Measurements from ENCODE around the gene LSP1. TPM values are rescaled to one million over a fixed set of nuclear protein-coding genes. Genes with fewer than 3 reads are reported as not detected.

Gene LSP1
- total RNA-seq, 1 donor from 2014 or later = 303 TPM

DNA sequence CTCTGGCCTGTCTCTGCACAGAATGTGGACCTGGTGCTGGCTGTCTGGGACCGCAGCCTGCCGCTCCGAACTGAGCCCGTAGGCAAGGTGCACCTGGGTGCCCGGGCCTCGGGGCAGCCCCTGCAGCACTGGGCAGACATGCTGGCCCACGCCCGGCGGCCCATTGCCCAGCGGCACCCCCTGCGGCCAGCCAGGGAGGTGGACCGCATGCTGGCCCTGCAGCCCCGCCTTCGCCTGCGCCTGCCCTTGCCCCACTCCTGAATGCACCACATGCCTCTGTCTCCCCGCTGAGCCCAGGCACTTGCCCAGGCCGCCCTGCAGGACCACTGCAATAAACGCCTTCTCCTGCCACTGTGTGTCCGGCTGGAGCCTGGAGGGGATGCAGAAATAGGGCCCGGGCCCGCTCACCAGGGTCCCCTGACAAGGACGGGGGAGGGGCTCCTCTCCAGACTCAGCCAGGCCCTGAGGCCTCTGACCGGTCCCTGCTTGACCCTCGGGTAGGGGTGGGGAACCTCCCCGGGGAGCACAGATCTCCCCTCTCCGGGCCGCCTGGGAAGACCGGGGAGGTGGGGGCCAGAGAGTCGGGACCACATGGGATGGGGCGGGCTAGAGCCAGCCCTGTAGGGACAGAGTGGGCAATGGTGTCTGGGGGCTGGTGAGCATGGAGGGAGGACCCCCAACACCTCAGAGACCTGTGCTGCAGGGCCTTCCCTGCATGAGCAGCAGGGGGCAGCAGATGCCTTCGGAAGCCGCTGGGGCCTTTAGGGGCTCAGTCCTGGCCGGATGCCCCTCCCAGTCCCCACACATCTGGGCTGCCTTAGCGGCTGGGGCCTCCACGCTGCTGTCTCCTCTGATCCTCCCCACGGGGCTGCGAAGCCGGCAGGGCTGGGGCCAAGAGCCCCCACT lies 15.5 kb upstream of the LSP1 start:
- Mint-ChIP-seq H3K9me3 (no peaks in the 10 kb centered on the region), H3K27ac (no peak overlapping the region), H3K27me3 (peaks cover 3% of the 10 kb centered on the region), H3K36me3 (ENCODE audit: low read depth) (no peaks in the 10 kb centered on the region), H3K4me3 (no peak overlapping the region), H3K4me1 (peaks cover 5% of the 10 kb centered on the region)
- peak; percentile 93 for DNase-seq
- intact Hi-C loops (cut with micrococcal nuclease) = loop anchor here (1.0 to 2.0 kb wide), 2 partner anchors 51 to 81 kb away; no protein-coding TSS in a partner anchor

DNA sequence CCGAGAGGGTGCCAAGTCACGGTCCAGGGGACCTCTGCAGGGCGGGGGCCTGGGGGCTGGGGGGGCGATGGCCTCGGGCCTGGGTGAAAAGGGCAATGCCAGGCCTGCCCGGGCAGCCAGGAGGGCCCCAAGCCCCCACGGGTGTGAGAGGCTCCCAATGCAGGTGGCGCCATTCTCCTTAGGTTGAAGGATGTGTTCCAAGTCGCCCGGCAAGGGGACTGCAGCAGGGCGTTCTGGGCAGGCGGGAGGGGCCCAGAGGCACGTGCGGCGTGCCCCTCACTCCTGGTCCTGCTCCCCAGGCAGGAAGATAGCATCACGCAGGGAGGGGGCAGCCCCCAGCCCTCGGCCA lies 14.8 kb upstream of the LSP1 start:
- Mint-ChIP-seq H3K27ac (no peak overlapping the region), H3K9me3 (no peaks in the 10 kb centered on the region), H3K4me1 (peaks cover 7% of the 10 kb centered on the region), H3K4me3 (no peak overlapping the region), H3K36me3 (ENCODE audit: low read depth) (no peaks in the 10 kb centered on the region), H3K27me3 (peaks cover 3% of the 10 kb centered on the region)
- intact Hi-C loops (cut with micrococcal nuclease) = no loop called here
- DNase-seq = no peak

DNA sequence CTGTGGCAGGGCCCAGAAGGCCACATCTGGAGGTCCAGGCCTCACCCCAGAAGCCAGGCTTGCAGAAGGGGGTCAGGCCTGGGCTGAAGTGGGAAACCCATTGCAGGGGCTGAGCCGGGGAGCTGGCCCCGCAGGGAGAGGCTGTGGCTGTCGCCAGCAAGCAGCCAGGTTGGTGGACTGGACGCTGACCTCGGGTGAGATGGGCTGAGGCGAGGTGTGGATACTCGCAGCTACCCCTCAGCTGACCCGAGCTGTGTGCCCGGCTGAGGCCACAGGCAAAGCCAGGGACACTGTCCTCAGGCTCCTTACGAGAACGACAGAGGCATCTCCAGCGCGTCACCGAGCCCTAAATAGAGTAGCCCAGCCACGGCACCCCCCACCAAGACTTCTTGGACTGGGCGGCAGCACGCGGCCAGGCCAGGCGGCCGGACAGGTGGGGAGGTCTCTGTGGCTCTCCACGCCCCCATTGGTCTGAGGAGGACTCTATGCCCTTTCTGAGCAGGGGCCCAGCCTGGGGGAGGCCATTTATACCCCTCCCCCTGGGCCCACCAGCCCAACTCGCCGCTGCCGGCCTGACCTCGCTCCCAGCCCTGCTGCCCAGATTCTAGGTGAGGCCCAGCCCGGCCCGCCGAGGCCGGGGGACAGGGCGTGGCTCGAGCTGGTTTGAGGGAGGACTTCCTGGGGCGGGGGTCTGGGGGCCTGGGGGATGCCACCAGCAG lies 14.3 kb upstream of the LSP1 start, which contains the start of gene TNNI2:
Gene TNNI2, plus strand, starts transcription at position 556 of the 719 bp plus-strand sequence. CDS start 716 bp downstream, outside the sequence.
- Mint-ChIP-seq H3K9me3 (no peaks in the 10 kb centered on the region), H3K27ac (peak within 1 kb of the TSS; percentile 37), H3K4me1 (peaks cover 12% of the 10 kb centered on the region), H3K36me3 (ENCODE audit: low read depth) (no peaks in the 10 kb centered on the region), H3K4me3 (no peak within 1 kb of the TSS), H3K27me3 (no peaks in the 10 kb centered on the region)
- intact Hi-C loops (cut with micrococcal nuclease) = no loop called here
- DNase-seq = no peak

DNA sequence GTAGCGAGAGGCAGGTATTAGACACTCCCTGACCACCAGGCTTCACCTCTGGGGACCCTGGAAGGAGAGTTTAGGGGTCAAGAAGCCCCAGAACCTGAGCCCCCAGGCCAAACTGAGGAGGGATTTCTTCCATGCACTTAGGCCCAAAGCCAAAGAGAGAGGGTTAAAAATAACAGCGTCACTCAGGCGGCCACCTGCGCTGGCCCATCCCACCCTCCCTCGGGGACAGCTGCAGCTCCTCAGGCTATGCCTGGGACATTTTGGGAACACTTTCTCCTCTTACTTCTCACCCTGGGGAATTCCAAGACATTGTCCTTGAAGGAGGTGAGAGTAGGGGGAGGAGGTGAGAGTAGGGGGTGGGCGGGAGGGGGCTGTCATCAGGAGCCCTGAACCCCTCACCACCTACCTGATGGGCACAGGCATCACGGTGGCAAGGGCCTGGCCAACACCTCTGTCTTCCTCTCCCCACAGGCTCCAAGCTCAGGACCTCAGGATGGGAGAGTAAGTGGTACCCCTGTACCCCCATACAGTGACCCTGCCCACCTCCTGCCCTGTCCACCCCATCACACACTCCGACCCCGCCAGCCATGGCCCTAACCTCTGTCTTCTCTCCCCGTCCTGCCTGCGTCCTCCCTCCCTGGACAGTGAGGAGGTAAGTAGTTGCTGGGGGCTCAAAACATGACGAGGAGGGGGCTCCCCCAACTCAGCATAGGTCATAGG lies 13.5 kb upstream of the LSP1 start:
- Mint-ChIP-seq H3K9me3 (no peaks in the 10 kb centered on the region), H3K4me1 (peaks cover 19% of the 10 kb centered on the region), H3K36me3 (ENCODE audit: low read depth) (no peaks in the 10 kb centered on the region), H3K4me3 (no peak overlapping the region), H3K27me3 (no peaks in the 10 kb centered on the region), H3K27ac (peak overlapping the region; percentile 37)
- no peak for DNase-seq
- intact Hi-C loops (cut with micrococcal nuclease) = no loop called here

DNA sequence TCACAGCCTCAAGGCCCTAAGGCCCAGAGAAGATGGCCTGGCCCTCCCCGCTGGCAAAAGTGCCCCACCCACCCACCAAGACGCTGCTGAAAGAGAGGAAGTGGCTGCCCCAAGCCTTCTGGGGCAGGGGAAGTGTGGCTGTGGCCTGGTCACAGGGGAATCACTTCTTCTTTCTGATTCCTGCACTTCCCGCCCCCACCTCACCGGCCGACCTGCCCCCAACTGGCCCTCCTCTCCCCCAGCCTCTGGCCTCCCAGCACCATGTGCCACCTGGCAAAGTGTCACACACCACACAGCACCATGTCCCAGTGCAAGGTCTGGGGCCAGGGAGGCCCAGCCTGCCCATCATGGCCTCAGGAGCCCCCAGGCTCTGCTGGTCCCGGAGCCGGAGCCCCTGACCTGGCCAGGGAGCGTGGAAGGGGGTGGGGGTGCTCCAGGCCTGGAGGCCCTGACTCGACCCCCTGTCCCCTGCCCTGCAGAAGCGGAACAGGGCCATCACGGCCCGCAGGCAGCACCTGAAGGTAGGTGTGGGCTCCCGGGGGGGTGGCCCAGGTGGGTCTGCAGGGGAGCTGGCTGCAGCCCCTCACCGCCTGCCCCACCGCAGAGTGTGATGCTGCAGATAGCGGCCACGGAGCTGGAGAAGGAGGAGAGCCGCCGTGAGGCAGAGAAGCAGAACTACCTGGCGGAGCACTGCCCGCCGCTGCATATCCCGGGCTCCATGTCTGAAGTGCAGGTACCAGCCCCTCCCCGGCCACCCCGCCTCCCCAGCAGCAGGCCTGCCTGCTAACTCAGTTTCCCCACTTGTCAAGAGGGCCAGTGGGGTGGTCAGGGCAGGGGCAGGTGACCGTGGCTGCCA lies 12.7 kb upstream of the LSP1 start:
- Mint-ChIP-seq H3K4me1 (peaks cover 26% of the 10 kb centered on the region), H3K4me3 (no peak overlapping the region), H3K27me3 (peaks cover under 1% of the 10 kb centered on the region), H3K27ac (peak overlapping the region; percentile 37), H3K9me3 (no peaks in the 10 kb centered on the region), H3K36me3 (ENCODE audit: low read depth) (no peaks in the 10 kb centered on the region)
- intact Hi-C loops (cut with micrococcal nuclease) = no loop called here
- no peak for DNase-seq

DNA sequence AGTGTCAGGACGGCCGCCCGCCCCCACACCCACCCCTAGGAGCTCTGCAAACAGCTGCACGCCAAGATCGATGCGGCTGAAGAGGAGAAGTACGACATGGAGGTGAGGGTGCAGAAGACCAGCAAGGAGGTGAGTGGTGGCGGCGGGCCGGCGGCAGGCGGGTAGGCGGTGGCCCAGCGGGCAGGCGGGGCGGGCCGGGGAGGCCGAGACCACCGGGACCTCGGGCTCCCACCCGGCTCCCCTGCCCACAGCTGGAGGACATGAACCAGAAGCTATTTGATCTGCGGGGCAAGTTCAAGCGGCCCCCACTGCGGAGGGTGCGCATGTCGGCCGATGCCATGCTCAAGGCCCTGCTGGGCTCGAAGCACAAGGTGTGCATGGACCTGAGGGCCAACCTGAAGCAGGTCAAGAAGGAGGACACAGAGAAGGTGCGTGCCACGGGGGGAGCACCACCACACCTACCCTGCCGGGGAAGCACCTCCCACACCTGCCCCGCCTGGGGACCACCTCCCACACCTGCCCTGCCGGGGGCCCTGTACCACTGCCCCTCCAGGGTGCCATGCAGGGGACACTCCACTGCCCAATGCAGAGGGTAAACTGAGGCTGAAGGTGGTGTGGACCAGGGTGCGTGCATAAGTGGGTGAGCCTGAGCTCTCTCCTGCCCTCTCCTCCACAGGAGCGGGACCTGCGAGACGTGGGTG lies 12.0 kb upstream of the LSP1 start:
- Mint-ChIP-seq H3K27me3 (peaks cover 2% of the 10 kb centered on the region), H3K4me3 (no peak overlapping the region), H3K4me1 (peaks cover 33% of the 10 kb centered on the region), H3K9me3 (no peaks in the 10 kb centered on the region), H3K36me3 (ENCODE audit: low read depth) (no peaks in the 10 kb centered on the region), H3K27ac (no peak overlapping the region)
- DNase-seq = no peak
- intact Hi-C loops (cut with micrococcal nuclease) = no loop called here

DNA sequence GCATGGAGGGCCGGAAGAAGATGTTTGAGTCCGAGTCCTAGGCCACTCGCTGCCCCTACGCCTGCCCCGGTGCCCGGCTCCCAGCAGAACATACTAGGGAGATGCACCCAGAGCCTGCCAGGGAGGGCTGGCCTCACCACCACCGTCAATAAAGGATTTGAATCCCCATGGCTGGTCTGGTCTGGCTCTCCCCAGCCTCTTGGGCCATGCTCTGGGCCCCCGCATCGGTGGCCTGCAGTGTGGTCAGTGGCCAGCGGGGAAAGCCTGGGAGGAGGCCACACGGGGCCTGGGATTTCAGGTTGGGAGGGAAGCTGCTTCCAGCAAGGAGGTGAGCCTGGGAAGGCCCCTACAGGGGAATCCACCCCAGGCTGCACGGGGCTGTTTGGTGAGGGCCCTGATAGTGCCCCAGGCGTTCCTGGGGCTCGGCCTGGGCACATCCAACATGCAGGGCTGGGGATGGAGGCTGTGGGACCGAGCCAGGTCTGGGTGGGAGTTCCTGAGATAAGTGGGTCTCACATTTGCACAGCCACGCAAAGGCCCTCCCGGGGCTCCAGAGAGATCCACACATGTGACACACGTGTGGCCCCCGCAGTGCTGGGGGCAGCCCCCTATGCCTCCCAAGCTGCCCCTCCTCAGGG lies 11.3 kb upstream of the LSP1 start:
- Mint-ChIP-seq H3K4me1 (peaks cover 36% of the 10 kb centered on the region), H3K9me3 (no peaks in the 10 kb centered on the region), H3K4me3 (no peak overlapping the region), H3K27ac (no peak overlapping the region), H3K36me3 (ENCODE audit: low read depth) (no peaks in the 10 kb centered on the region), H3K27me3 (peaks cover 2% of the 10 kb centered on the region)
- no peak for DNase-seq
- intact Hi-C loops (cut with micrococcal nuclease) = no loop called here

DNA sequence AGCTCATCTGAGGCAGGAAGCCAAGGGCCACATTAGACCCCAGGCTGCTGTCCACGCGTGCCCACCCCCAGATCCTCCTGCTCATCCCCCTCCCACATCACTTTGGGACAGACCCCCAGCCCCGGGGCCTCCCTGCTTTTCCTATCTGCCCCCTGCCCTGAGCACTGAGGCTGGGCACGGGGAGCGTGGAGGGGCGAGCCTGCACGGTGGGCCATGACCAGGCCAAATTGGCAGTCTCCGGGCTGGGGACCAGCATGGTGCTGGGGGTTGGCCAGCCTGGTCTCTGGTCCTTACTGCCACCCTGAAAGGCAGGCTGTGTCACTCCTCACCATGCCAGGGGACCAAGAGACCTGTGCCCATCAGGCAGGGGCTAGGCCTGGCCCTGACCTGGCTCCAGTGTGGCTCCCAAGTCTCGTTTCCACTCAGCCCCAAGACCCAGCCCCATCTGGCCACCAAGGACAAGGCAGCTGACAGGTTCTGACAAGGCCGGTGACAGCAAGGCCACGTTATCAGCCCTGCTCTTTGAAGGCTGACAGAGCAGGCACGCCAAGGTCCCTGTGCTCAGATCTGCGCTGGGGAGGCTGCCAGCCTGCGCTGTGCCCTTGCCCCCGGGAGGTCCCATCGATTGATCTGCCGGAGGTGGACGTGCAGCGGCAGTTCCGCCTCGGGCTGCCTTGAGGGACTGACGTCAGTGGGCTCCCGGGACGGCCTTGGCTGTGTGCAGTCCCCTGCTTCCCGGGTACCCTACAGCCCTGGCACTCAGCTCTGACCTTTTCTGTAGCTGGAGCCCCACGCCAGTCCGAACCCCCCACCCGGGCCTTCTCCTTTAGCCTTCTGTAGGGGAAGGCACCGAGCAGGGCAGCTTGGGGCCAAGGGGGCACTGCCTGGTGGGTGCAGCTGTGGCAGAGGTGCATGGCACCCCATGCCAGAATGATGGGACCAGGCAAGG lies 10.5 kb upstream of the LSP1 start:
- Mint-ChIP-seq H3K27me3 (peaks cover 3% of the 10 kb centered on the region), H3K9me3 (no peaks in the 10 kb centered on the region), H3K27ac (no peak overlapping the region), H3K4me3 (peak overlapping the region; percentile 79), H3K36me3 (ENCODE audit: low read depth) (no peaks in the 10 kb centered on the region), H3K4me1 (peaks cover 40% of the 10 kb centered on the region)
- intact Hi-C loops (cut with micrococcal nuclease) = no loop called here
- no peak for DNase-seq

DNA sequence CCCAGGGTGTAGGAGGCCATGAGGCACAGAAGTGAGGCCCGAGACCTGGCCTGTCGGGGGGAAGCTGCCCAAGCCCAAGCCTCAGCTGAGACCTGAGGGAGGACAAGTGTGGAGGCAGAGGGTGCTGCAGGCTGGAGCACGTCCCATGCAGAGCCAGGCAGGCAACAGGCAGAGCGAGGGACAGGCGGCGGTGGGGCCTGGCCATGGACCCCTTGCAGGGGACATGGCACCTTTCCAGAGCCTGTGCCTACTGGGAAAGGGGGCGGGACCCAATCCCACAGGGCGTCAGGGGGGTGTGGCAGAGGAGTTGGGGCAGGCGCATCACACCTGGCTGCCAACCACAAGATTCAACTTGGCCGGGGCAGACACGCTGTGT lies 9.8 kb upstream of the LSP1 start:
- H3K27me3 Mint-ChIP-seq = peaks cover 3% of the 10 kb centered on the region
- peaks cover 45% of the 10 kb centered on the region for H3K4me1 Mint-ChIP-seq
- no peak for DNase-seq
- H3K27ac Mint-ChIP-seq = peak overlapping the region; percentile 92
- H3K9me3 Mint-ChIP-seq = no peaks in the 10 kb centered on the region
- intact Hi-C loops (cut with micrococcal nuclease) = no loop called here
- H3K4me3 Mint-ChIP-seq = peak overlapping the region; percentile 79
- no peaks in the 10 kb centered on the region for H3K36me3 Mint-ChIP-seq (ENCODE audit: low read depth)

DNA sequence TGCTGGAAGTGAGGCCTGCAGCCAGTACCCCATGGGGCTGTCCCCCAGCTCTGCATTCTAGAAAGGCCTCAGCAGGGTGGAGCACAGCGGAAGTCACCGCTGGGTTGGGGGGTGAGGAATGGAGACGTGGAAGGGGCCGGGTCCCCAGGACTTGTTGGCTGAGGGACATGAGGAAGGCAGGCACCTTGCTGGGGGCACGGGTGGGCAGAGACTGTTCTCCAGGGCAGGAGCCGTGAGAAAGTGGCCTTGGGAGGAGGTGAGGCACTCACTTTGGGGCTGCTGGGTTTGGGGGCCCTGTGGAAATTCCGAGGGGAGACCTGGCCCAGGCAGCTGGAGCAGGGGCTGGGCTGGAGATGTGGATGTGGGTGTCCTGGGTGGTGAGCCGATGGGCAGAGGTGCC lies 9.1 kb upstream of the LSP1 start:
- intact Hi-C loops (cut with micrococcal nuclease) = loop anchor here (1.0 kb wide), 1 partner anchor 9 kb away; no protein-coding TSS in a partner anchor
- Mint-ChIP-seq H3K27me3 (peaks cover 3% of the 10 kb centered on the region), H3K27ac (peak overlapping the region; percentile 92), H3K9me3 (no peaks in the 10 kb centered on the region), H3K36me3 (ENCODE audit: low read depth) (no peaks in the 10 kb centered on the region), H3K4me1 (peaks cover 50% of the 10 kb centered on the region), H3K4me3 (peak overlapping the region; percentile 79)
- no peak for DNase-seq

DNA sequence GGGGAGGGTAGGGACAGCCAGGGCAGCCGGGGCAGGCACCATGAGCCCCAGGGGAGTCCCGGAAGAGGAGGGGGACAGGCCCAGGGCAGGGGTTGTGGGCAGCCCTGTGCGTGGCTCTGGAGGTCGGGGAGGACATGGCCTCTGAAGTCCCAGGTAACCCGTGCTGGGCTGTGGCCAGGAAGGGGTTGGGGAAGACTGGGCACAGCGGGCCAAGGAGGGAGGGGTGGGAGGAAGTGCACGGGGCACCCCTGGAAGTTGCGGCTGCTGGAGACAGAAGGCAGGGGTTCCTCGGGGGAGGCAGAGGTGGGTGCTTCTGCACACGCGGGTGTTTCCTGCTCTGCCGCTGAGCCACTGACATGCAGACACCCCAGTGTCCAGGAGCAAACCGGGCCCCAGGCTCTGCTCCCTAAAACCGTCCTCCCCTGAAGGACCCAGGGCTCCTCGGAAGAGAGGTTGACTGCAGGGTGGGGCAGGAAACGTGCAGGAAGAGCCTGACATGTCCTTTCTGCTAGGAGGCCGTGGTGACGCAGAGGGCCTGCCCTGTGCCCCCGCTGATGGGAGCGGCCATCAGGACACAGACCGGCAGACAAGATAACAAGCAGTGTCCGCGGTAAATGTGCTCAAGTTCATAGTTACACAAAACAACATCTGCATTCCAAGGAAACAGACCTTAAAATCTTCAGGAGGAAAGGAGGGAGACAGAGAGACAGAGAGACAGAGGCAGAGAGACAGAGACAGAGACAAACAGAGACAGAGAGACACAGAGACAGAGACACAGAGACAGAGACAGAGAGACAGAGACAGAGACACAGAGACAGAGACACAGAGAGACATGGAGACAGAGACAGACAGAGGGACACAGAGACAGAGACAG lies 8.4 kb upstream of the LSP1 start:
- peaks cover 56% of the 10 kb centered on the region for H3K4me1 Mint-ChIP-seq
- no peaks in the 10 kb centered on the region for H3K36me3 Mint-ChIP-seq (ENCODE audit: low read depth)
- no peaks in the 10 kb centered on the region for H3K9me3 Mint-ChIP-seq
- peak overlapping the region; percentile 92 for H3K27ac Mint-ChIP-seq
- H3K4me3 Mint-ChIP-seq = peak overlapping the region; percentile 79
- intact Hi-C loops (cut with micrococcal nuclease) = loop anchor here (1.0 kb wide), 1 partner anchor 8 kb away; no protein-coding TSS in a partner anchor
- H3K27me3 Mint-ChIP-seq = peaks cover 3% of the 10 kb centered on the region
- peak; percentile 83 for DNase-seq
